ENCODE measurements around the gene ARHGEF4.

DNA sequence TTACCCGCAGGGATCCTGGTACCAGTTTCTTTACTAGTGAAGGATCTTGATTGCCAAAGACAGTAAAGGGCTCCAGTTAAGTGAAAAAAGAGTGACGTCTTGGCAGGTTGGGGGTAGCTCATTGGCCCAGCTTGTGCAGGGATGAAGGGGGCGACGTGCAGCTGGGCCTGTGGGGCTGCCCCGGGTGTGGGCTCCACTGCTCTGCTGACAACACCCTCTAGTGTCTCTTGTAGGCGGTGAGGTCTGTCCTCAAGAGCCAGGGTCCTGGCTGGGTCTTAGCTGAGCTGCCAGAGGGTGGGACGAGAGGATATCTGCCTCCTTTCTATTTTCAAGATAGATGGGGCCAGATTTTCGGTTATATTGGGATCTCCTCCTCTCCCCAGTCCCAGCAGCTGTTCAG, 6.1 kb downstream of the ARHGEF4 start:
- TF ChIP-seq EP300 (IDR thresholded peaks at IDR 0.05) (no peak), POLR2AphosphoS5 (IDR thresholded peaks at IDR 0.05) (no peak), POLR2A (IDR thresholded peaks at IDR 0.05) (no peak)
- TF ChIP-seq, protein P1, sequence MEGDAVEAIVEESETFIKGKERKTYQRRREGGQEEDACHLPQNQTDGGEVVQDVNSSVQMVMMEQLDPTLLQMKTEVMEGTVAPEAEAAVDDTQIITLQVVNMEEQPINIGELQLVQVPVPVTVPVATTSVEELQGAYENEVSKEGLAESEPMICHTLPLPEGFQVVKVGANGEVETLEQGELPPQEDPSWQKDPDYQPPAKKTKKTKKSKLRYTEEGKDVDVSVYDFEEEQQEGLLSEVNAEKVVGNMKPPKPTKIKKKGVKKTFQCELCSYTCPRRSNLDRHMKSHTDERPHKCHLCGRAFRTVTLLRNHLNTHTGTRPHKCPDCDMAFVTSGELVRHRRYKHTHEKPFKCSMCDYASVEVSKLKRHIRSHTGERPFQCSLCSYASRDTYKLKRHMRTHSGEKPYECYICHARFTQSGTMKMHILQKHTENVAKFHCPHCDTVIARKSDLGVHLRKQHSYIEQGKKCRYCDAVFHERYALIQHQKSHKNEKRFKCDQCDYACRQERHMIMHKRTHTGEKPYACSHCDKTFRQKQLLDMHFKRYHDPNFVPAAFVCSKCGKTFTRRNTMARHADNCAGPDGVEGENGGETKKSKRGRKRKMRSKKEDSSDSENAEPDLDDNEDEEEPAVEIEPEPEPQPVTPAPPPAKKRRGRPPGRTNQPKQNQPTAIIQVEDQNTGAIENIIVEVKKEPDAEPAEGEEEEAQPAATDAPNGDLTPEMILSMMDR (IDR thresholded peaks at IDR 0.05), result no peak

Data from sigmoid colon (tissue), 4 donors.